Activated CD8-positive, alpha-beta memory T cell treated with anti-CD3 and anti-CD28 coated beads, Interleukin-2, amount 50 U/mL, for 48 hours (primary cell): ENCODE measurements around the gene STAT4.
A peak's percentile ranks its signal among the peaks of the same experiment; 100 is the strongest.

Experiments used
- DNase-seq: peaks from one replicate; pipeline ENCODE4 v3.0.0-alpha.2; 2020

The STAT4 gene

GRCh38 chr2:191150600-191151330 lies at the start of gene STAT4:
Gene STAT4 (minus strand): TSS chr2:191150994. CDS start chr2:191148203, 2,791 bp downstream.
- DNase-seq = peak; percentile 86

- no peak for DNase-seq
Observed at GRCh38 chr2:191199929-191200512, 49.2 kb upstream of the STAT4 start.

- DNase-seq = no peak
Observed at GRCh38 chr2:191198271-191198670, 47.5 kb upstream of the STAT4 start.

- DNase-seq = no peak
Observed at GRCh38 chr2:191197096-191197495, 46.3 kb upstream of the STAT4 start.

GRCh38 chr2:191195021-191195420 lies 44.2 kb upstream of the STAT4 start:
- DNase-seq = no peak

GRCh38 chr2:191190861-191191552 lies 40.2 kb upstream of the STAT4 start:
- no peak for DNase-seq

GRCh38 chr2:191190435-191190834 lies 39.6 kb upstream of the STAT4 start:
- no peak for DNase-seq

GRCh38 chr2:191189112-191189635 lies 38.4 kb upstream of the STAT4 start:
- no peak for DNase-seq

- DNase-seq = no peak
Observed at GRCh38 chr2:191188550-191189093, 37.8 kb upstream of the STAT4 start.

GRCh38 chr2:191187105-191187829 lies 36.5 kb upstream of the STAT4 start:
- no peak for DNase-seq

- no peak for DNase-seq
Observed at GRCh38 chr2:191184457-191184856, 33.7 kb upstream of the STAT4 start.

GRCh38 chr2:191183516-191183915 lies 32.7 kb upstream of the STAT4 start:
- no peak for DNase-seq

- no peak for DNase-seq
Observed at GRCh38 chr2:191183081-191183480, 32.3 kb upstream of the STAT4 start.

GRCh38 chr2:191180713-191181112 lies 29.9 kb upstream of the STAT4 start:
- DNase-seq = no peak

GRCh38 chr2:191180276-191180675 lies 29.5 kb upstream of the STAT4 start:
- DNase-seq = no peak

GRCh38 chr2:191178806-191179514 lies 28.2 kb upstream of the STAT4 start:
- DNase-seq = no peak

GRCh38 chr2:191177751-191178736 lies 27.2 kb upstream of the STAT4 start:
- no peak for DNase-seq

- no peak for DNase-seq
Observed at GRCh38 chr2:191176801-191177438, 26.1 kb upstream of the STAT4 start.

GRCh38 chr2:191176305-191176704 lies 25.5 kb upstream of the STAT4 start:
- no peak for DNase-seq

- DNase-seq = no peak
Observed at GRCh38 chr2:191174442-191174841, 23.6 kb upstream of the STAT4 start.
